RWPE2 (cell line): Measurements from ENCODE around the gene UPF3A.
"Not testable (repeated sequence)": the region's sequence is repeated elsewhere in the genome, so short reads cannot be mapped to it uniquely, and the experiment has no call there.

Source experiments
- ATAC-seq: fragments of 200-7000 bp; cut with Tn5 transposase; 3 replicates; pipeline ENCODE4 v1.9.1; 2021; ENCODE audit warnings: low read depth
- DNase-seq: peaks from one replicate; pipeline ENCODE4 v3.0.0-alpha.2; 2020; ENCODE audit warnings: low spot score
- H3K27ac ChIP-seq: fragments of 450-650 bp; 2 replicates; pipeline ENCODE4 v1.5.1; 2017; ENCODE audit warnings: mild to moderate bottlenecking; ENCODE audit not compliant: poor library complexity, severe bottlenecking
- H3K27me3 ChIP-seq: fragments of 250-450 bp; sonication (Bioruptor Pico); 2 replicates; pipeline ENCODE4 v1.5.1; 2021; ENCODE audit warnings: mild to moderate bottlenecking, moderate library complexity; ENCODE audit not compliant: insufficient read depth, poor library complexity, severe bottlenecking
- H3K36me3 ChIP-seq: fragments of 250-450 bp; sonication (Bioruptor Pico); 2 replicates; pipeline ENCODE4 v1.5.1; 2020; ENCODE audit warnings: low read depth, mild to moderate bottlenecking, moderate library complexity
- H3K4me1 ChIP-seq: fragments of 250-450 bp; sonication (Bioruptor Pico); 2 replicates; pipeline ENCODE4 v1.5.1; 2021; ENCODE audit warnings: mild to moderate bottlenecking, moderate library complexity; ENCODE audit not compliant: insufficient read depth, poor library complexity, severe bottlenecking
- H3K4me3 ChIP-seq: fragments of 250-450 bp; sonication (Bioruptor Pico); 2 replicates; pipeline ENCODE4 v1.5.1; 2021; ENCODE audit warnings: mild to moderate bottlenecking, moderate library complexity; ENCODE audit not compliant: severe bottlenecking
- H3K9me3 ChIP-seq: fragments of 250-450 bp; sonication (Bioruptor Pico); 2 replicates; pipeline ENCODE4 v1.5.1; 2021; ENCODE audit warnings: mild to moderate bottlenecking, moderate library complexity; ENCODE audit not compliant: severe bottlenecking
- CTCF ChIP-seq: fragments of 450-650 bp; IDR thresholded peaks from one replicate; pipeline ENCODE4 v1.5.1; 2017; ENCODE audit warnings: mild to moderate bottlenecking, moderate library complexity; ENCODE audit not compliant: poor library complexity, severe bottlenecking

The UPF3A gene

GRCh38 chr13:114328034-114328433, 46.6 kb downstream of the UPF3A start:
- no peak overlapping the region for H3K4me3 ChIP-seq
- DNase-seq = no peak
- no peak overlapping the region for H3K27ac ChIP-seq
- no peak for TF ChIP-seq CTCF
- no peaks in the 10 kb centered on the region for H3K27me3 ChIP-seq
- no peaks in the 10 kb centered on the region for H3K9me3 ChIP-seq
- H3K4me1 ChIP-seq = no peaks in the 10 kb centered on the region
- peaks cover 41% of the 10 kb centered on the region for H3K36me3 ChIP-seq
- ATAC-seq = no peak

- no peak for TF ChIP-seq CTCF
- H3K27ac ChIP-seq = no peak overlapping the region
- H3K36me3 ChIP-seq = peaks cover 35% of the 10 kb centered on the region
- no peak for ATAC-seq
- no peak for DNase-seq
- no peak overlapping the region for H3K4me3 ChIP-seq
- H3K4me1 ChIP-seq = no peaks in the 10 kb centered on the region
- H3K27me3 ChIP-seq = no peaks in the 10 kb centered on the region
- H3K9me3 ChIP-seq = no peaks in the 10 kb centered on the region
Measured at GRCh38 chr13:114328595-114328994, 47.2 kb downstream of the UPF3A start.

- H3K36me3 ChIP-seq = peaks cover 20% of the 10 kb centered on the region
- no peaks in the 10 kb centered on the region for H3K4me1 ChIP-seq
- no peaks in the 10 kb centered on the region for H3K27me3 ChIP-seq
- no peak for TF ChIP-seq CTCF
- DNase-seq = no peak
- no peaks in the 10 kb centered on the region for H3K9me3 ChIP-seq
- no peak overlapping the region for H3K4me3 ChIP-seq
- no peak for ATAC-seq
- no peak overlapping the region for H3K27ac ChIP-seq
Measured at GRCh38 chr13:114330086-114330485, 48.7 kb downstream of the UPF3A start.

- H3K27ac ChIP-seq, DNase-seq, H3K4me3 ChIP-seq, H3K4me1 ChIP-seq, H3K36me3 ChIP-seq, H3K27me3 ChIP-seq, H3K9me3 ChIP-seq, ATAC-seq: not testable (repeated sequence)
Measured at GRCh38 chr13:114333881-114334280, 52.5 kb downstream of the UPF3A start.

GRCh38 chr13:114334305-114335053, 53.1 kb downstream of the UPF3A start:
- no peak overlapping the region for H3K4me3 ChIP-seq
- no peaks in the 10 kb centered on the region for H3K27me3 ChIP-seq
- no peaks in the 10 kb centered on the region; the same call in 1 of the 2 replicates for H3K36me3 ChIP-seq
- no peaks in the 10 kb centered on the region for H3K9me3 ChIP-seq
- no peak overlapping the region for H3K27ac ChIP-seq
- no peaks in the 10 kb centered on the region for H3K4me1 ChIP-seq
- ATAC-seq (no peak), DNase-seq (no peak)
- no peak for TF ChIP-seq CTCF

- not testable (repeated sequence) for H3K9me3 ChIP-seq, H3K4me3 ChIP-seq, DNase-seq, H3K36me3 ChIP-seq, H3K27ac ChIP-seq, H3K27me3 ChIP-seq, H3K4me1 ChIP-seq, ATAC-seq
Measured at GRCh38 chr13:114336457-114336856, 55.1 kb downstream of the UPF3A start.
